NCI-H146 treated with DMSO at 0.1 percent for 48 hours (cell line): ENCODE measurements around the gene NOTO.
"Not testable (repeated sequence)": the region's sequence is repeated elsewhere in the genome, so short reads cannot be mapped to it uniquely, and the experiment has no call there.

ENCODE experiments used
- DNase-seq: peaks from one replicate; lab custom pipeline; 2025; ENCODE audit not compliant: unreplicated experiment; lab: John Stamatoyannopoulos, UW

NOTO gene

DNA sequence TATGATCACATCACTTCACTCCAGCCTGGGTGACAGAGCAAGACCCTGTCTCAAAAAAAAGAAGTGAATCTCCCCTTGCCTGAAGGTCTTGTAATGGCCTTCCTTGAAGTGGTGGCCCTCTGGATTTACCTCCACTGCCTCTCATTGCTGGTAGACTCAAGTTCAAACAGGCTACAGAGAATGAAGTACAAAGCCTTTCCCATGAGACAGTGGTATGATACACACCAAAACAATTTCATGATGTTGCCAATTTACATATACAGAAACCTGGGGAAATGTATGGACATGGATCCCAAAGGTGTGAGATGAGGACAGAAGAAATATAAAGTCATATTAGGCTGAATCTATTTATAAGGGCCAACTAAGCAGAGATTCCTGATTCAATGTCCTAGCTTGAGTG is 4.8 kb upstream of the NOTO start:
- DNase-seq, result no peak

DNA sequence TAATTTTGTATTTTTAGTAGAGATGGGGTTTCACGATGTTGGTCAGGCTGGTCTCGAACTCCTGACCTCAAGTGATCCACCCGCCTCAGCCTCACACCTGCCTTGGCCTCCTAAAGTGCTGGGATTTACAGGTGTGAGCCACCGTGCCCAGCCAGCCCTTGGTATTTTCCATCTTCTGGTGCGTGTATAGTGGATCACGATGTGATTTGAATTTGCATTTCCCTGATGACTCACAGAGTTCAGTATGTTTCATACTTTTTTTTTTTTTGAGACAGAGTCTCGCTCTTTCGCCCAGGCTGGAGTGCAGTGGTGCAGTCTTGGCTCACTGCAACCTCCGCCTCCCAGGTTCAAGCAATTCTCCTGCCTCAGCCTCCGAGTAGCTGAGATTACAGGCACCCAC is 2.1 kb upstream of the NOTO start:
- DNase-seq, result not testable (repeated sequence)

DNA sequence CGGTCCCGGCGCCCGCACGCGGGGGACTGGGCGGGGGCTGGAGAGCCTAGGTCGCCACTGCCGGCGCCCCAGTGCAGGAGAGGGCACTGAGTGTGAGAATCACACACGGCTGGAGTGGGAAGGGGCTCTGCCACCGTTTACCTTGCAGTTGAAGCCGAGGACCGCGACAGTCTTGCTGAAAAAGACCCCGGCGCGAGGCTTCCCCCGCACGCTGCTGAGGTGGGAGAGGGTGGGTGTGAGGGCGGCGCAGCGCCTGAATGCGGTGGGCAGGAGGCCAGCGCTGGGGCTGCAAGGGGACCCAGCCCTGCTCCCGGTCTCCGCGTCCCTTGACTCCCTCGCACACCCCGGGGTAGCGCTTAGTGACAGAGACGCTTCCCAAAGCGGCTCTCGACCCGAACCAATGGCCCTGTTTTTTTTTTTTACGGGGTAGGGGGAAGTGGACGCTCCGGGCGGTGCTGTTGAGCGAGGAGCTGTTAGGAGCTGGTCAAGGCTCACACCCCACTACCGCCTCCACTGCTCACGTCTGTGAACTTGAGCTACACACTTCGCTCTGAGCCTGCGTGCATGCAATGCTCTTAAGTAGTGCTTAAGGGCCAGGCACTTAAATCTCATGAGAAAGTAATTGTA is 794 bp downstream of the NOTO start:
- DNase-seq, result no peak

DNA sequence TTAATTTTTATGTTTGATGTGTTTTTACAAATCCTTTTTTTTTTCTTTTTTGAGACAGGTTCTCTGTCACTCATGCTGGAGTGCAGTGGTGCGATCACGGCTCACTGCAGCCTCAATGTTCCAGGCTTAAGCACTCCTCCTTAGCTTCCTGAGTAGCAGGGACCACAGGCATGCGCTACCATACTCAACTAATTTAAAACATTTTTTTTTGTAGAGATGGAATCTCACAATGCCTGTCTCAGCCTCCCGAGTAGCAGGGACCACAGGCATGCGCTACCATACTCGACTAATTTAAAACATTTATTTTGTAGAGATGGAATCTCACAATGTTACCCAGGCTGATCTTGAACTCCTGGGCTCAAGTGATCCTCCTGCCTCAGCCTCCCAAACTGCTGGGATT is 3.2 kb downstream of the NOTO start:
- no peak for DNase-seq

DNA sequence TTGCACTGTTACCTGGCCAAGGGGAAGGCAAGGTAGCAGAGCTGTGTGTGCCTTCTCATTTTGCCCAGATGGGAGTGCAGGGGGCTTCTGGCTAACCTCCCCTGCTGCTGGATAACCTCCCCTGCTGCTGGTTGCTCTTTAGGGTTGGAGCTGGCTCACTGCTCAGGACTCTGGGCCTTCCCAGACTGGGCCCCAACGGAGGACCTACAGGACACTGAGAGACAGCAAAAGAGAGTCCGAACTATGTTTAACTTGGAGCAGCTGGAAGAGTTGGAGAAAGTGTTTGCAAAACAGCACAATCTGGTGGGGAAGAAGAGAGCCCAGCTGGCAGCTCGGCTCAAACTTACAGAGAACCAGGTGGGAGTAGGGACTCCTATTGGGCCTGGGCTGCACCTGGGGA is 5.9 kb downstream of the NOTO start:
- DNase-seq, result no peak

DNA sequence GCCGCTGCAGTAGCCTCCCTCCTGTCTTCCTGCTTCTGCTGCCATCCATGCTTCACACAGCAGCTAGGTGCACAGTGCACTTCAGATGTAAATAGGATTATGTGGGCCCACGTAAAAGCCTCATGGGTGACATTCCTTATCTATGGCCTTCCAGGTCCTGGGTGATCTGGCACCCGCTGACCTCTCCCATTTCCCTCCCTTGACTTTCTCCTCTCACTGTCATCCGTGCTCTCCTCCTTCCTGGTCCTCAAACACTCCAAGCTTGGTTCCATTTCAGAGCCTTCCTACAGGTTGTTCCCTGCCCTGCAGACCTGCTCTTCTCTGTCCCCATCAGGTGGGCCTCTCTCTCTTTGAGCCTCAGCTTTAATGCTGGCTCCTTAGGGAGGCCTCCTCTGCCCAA is 7.6 kb downstream of the NOTO start:
- no peak for DNase-seq

DNA sequence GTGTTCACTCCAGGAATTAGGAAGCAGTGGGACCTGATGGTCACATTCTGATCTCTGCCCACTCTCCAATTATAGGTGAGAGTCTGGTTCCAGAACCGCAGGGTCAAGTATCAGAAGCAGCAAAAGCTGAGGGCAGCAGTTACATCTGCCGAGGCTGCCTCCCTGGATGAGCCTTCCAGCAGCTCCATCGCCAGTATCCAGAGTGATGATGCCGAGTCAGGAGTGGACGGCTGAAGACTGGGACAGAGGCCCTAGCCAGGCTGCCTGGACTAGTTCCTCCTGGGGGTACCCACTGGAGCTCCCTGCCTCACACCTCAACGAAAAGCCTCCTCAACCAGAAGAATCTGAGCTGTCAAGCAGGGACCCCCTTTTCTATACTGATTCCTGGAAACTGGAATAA is 8.3 kb downstream of the NOTO start:
- no peak for DNase-seq

DNA sequence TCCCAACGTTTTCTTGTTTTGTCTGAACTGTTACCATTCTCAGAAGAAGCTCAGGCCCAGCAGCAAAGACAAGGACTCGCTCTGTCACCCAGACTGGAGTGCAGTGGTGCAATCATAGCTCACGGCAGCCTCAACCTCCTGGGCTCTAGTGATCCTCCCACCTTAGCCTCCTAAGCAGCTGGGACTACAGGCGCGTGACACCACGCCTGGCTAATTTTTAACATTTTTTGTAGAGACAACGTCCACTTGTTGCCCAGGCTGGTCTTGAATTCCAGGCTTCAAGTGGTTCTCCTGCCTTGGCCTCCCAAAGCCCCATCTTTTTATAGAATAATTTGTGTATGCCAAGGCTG is 9.7 kb downstream of the NOTO start:
- DNase-seq, result no peak

DNA sequence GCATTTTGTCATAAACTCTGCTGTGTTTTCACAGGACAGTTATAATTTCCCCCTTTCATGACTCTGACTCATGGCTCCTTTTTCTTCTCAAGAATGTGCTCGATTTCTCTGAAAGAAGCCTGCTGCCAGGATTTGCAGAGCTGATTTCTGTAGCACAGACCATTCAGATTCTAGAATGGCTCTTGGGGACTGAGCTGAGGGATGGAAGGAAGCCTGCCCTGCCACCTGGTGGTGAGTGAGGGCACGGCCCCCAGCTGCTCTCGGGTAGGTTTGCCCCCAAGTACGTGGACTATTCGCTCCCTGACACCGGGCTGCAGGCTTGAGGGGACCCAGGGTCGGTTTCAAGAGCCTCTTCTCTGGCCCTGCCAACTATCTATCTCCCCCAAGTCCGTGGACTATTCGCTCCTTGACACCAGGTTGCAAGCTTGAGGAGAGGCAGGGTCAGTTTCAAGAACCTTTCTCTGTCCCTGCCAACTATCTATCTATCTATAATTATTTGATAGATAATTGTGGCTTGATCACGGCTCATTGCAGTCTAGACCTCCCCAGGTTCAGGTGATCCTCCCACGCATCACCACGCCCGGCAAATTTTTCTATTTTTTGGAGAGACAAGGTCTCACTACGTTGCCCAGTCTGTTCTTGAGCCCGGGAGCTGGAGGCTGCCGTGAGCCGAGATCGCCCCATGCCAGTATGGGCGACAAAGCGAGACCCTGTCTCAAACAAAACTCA is 10.2 kb downstream of the NOTO start:
- DNase-seq, result peak; percentile 37

DNA sequence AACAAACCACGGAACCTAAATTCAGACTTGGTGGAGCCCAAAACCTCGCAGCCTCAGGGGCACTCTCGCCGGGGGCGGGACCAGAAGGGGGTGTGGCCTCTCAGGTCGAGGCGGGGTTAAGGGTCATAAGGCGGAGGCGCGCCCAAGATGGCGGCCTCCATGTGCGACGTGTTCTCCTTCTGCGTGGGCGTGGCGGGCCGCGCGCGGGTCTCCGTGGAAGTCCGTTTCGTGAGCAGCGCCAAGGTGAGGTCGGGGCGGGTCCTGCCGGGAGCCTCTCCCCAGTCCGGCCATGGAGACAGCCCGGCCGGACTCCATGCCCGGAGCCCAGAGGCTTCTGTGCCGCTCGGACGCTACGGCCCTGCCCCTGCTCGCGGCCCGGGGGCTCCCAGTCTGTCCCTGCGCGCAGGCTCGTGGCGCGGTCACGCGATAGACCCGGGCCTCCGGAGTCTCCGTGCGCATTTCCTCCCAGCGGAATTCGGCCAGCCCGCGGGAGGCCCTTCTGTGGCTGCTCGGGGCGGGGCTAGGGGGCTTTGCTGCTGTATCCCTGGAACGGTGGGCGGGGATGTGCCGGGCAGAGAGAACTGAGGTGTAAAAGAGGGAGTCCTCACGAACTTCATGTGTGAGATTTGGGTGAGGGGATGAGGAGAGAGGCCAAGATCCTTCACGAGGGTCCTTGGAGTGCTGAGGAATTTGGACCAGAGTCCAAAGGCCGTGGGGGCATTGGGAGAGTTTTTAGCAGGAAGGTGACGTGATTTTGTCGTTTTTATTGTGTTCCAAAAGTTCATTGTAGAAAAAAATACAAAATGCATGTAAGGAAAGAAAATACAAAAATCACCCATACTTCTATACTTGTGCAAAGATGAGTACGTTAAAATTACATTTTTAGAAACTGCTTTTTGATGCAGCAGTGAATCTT is 12.0 kb downstream of the NOTO start, which contains the start of gene SMYD5:
TSS of gene SMYD5 (plus strand) at position 126 of the 916 bp plus-strand sequence. CDS start at position 148, 22 bp downstream.
- DNase-seq, result peak; percentile 62

DNA sequence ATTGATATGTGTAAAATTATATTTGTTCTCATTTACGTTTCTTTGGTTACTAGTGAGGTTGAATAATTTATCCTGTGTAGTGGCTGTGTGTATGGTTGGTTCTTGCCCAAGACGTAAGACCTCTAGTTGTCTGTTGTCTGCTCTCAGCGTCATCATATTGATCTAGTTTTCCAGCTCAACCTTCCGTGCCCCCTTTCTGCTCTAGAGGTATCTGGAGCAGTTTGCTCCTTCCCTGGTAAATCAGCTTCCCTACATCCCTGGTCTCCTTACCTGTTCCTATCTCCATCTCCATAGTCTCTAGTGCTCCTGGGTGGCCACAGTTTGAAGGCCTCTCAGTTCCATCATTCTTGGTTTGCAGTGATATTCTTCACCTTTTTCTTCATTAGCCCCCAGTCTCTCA is 12.9 kb downstream of the NOTO start:
- DNase-seq, result peak; percentile 6

DNA sequence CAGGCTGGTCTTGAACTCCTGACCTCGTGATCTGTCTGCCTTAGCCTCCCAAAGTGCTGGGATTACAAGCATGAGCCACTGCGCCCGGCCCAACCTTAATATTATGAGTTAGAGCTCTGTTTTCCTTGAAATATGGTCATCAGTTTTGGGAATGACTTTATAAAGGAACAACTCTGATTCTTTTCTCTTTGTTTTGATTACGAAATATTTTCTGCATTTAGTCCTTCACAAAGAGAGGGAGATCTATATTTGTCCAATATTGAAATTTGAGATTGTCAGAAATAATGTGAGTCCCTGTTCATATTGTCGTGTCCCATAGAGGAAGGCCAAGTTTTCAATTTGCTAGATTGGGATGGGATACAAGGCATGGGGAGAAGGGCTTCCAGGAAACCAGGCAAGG is 14.8 kb downstream of the NOTO start:
- no peak for DNase-seq

DNA sequence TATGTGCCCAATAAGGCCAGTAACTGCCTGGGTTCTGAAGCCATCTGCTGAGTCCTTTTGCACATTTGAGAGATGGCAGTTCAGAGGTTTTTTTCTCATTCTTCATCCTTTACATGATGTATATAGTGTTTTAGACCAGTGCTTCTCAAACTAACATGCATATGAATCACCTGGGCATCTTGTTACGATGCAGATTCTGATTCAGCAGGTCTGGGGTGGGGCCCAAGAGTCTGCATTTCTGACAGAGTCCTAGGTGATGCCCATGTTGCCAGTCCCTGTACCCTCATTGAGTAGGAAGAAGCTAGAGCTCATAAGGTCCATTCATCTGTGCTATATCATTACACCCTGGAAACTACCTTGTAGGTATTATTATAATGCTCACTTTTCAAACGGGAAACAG is 15.5 kb downstream of the NOTO start:
- DNase-seq, result no peak

DNA sequence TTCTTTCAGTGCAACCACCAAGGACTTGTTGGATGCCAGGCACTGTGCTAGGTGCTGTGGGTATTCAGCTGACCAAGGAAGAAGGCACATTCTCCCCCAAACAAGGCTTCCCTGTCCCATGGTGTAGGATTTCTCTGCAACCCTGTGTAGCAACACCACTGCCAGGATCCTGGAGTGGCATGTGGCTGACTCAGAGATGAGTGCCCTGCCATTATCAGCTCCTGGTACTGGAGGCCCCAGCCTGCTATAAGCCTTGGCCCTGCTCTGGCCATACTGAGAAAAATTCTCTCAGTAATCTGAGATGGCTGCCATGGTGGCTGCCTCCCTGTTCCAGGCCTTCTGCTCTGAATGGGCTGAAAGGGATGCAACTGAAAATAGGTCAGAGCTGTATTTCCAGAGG is 15.9 kb downstream of the NOTO start:
- no peak for DNase-seq

DNA sequence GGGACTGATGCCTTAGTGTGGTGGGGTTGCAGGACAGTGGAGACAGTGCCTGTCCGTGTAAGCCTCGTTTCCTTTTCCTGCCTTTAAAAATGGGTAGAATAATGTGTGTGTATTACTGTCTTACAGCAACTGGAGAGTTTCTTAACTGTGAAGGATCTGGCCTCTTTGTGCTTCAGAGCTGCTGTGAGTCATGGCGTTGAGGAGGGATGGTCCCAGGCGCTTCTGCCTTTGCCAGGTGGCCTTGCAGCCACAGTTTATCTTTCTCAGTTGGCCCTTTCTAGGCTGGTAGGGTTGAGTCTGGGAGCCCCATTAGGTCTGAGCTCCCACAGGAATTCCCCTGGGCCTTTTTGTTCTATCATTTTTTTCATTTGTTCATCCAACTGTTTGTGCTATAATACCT is 21.4 kb downstream of the NOTO start:
- DNase-seq, result no peak

DNA sequence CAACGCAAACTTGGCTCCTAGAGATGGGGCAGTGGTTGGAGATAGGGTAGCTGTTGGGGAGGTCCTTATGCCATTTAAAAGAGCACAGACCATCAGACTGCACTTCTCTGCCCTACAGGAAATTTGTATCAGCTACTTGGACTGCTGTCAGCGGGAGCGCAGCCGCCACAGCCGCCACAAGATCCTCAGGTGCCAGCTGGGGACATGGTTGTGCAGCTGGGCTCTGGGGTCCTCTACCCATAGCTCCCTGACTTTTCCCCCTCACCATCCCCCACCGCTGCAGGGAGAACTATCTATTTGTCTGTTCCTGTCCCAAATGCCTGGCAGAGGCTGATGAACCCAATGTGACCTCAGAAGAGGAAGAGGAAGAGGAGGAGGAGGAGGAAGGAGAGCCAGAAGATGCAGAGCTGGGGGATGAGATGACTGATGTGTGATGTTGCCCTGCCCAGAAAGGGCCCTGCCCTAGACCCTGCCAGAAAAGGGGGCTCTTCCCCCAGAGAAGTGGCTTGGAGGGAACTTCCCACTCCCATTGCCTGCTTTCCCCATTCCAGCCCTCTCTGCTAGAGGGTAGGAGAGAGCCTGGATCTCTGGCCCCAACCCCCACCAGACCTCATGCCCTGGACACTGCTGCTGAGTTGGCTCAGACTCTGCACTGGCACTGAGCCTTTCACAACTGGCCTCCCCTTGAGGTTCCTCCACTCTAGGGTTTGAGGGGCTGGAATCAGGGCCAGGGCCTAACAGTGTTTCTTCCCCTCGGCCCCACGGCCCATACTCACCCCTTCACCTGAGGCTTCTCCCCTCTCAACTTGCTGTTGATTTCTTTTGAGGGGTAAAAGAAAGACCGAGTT is 23.4 kb downstream of the NOTO start:
- no peak for DNase-seq

DNA sequence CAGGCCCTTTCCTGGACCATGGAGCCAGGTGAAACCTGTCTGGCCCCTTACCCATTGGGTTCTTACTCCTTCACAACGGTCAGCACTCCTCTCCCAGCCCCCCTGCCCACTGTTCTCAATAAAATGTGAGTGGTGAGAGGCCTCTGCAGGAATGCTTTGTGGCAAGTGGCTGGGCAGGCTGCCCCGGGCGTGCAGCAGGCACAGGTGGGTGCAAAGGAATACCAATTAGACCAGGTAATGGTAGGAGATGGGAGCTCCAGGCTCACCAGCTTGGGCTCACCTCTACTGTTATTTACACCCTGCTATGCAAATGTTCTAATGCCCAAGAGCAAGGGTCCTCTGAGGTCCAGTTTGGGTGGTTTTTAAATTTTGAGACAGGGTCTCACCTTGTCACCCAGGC is 24.7 kb downstream of the NOTO start:
- no peak for DNase-seq

DNA sequence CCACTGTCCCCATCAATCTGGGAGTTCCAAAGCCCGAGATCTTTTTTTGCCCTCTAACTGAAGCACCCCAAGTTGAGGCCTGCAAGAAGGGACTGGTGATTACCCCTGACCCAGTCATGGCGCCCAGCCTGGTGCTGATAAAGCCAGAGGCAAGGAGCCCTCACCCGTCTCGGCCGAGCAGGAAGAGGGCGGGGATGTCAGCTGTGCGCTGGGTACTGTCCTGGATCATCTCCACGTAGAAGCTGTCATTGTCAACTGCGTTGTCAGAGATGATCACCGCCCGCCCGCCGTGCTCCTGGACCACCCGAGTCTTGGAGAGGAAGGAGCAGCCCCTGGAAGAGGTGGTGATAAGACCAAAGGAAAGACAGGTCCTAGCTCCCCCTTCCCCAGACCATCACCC is 26.3 kb downstream of the NOTO start:
- DNase-seq, result no peak

DNA sequence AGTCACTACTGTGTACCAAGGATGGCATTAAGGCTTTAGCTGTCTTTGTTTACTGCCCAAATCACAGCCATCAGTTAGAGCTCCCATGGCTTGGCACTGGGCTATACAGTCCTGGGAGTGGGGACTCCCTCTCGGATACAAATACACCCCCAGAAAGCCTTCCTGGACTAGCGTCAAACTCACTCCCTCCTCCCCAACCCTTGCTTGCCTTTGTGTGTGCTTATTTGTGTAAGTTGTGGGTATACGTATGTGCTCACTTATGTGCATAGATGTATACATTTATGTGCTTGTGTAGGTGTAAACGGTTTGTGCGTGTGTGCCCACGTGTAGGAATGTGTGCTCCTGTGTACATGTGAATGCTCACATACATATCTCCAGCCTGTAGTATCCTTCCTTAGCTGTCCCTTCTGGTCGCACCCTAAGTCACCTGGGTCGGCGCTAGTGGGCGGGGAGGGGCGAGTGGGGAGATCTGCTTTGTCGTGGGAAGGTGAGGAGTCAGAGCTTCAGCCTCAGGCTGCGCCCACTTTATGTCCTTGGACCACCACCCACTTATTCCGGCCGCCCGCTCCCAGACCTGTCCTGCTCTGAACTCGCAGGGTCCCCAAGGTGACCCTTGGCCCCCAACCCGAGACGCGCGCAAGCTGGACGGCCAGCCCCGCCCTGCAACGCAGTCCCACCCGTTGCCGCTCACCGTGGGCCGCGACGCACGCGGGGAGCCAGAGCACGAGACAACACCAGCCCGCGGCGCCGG is 30.2 kb downstream of the NOTO start:
- DNase-seq, result no peak

DNA sequence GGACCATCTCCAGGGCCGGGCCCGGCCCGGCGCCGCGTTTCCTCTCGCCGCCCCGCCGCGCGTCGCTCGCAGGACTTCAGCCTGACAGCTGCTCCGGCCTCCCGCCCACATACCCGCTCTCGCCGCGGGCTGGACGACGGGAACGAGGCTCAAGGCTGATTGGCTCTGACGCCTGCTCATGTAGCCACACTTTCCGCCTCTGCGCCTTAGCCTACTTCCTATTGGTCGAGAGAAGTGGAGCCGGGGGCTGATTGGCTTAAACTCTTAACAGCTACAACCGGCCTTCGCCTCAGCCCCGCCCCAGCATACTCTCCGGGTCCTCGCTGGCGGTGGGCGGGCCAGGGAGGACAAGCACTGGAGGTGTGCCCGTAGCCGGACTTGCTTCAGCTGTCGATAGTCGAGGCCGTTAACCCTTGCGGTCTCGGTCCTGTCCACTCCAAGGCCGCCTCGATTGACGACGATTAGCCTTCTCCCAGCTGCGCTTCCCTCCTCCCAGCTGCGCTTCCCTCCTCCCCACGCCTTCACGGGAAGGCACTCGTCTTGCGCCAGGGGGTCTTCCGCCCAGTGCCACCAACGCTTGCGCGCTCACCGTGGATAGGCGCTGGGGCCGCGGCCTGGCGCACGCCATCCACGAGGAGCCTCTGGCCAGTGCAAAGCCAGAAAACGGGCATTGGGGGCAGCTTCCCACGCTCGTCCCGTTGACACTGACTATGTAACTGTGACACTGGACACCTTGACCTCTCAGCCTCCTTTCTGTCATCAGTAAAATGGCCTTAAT is 31.0 kb downstream of the NOTO start, which contains the start of gene PRADC1:
TSS of gene PRADC1 (minus strand) at position 86 of the 778 bp plus-strand sequence. CDS start at position 7, 79 bp downstream.
- DNase-seq, result peak; percentile 97
